Fibroblast of skin of scalp (primary cell): ENCODE measurements around the gene SFXN4.
"Not testable (repeated sequence)": the region's sequence is repeated elsewhere in the genome, so short reads cannot be mapped to it uniquely, and the experiment has no call there.

Experiments
- DNase-seq: peaks from one replicate; pipeline ENCODE4 v3.0.0-alpha.2; 2013

SFXN4 gene

DNA sequence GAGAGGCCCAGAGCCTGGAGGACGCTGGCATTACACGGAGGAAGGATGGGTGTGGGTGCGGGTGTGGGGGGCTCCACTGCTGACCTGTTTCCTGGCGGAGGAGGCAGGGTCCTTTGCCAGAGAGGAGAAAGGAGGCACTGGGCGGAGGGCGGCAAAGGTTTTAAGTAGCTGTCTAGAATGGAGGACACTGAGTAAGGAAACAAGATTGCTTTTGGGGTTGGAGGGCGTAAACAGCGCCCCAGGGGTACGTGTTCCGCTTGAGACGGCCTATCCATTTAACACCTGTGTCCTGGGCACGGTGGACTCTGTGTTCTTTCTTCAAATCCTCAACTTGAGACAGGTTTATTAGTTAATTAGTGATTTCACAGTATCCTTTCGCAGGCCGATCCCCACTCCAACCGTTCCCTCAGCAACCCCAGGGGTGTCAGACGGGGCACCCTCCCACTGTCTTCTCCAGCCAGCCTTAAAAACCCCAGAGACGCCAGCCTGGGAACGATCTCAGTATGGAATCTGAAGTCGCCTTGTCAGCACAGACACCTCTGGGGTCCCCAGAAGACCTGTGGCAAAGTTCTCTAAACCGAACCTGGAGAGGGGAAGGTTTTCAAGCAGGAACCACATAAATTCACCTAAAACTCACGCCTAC, 24.8 kb downstream of the SFXN4 start:
- DNase-seq: no peak

DNA sequence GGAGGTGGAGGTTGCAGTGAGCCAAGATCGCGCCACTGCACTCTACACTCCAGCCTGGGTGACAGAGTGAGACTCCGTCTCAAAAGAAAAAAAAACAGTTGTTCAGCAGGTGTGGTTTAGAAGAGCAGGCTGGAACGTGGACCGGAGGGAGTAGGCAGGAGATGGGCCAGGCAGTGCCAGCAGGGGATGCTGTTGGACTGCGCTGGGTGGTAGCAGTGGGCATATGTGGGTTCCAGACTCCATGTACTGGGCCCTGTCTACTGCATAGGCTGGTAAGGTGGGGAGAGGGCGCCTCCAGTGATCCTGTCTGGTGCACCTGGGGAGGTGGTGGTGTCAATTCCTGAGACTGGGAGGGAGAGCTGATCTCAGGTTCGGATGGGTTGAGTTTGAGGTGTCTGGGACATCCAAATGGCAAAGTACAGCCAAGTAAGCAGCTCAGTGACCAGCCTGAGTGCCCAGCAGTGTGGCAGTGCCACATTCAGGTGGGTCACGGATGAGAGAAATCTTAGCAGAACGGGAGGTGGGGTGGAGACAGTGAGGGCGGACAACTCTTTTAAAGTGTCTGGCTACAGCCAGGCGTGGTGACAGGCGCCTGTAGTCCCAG, 25.9 kb downstream of the SFXN4 start:
- DNase-seq: peak; percentile 32

DNA sequence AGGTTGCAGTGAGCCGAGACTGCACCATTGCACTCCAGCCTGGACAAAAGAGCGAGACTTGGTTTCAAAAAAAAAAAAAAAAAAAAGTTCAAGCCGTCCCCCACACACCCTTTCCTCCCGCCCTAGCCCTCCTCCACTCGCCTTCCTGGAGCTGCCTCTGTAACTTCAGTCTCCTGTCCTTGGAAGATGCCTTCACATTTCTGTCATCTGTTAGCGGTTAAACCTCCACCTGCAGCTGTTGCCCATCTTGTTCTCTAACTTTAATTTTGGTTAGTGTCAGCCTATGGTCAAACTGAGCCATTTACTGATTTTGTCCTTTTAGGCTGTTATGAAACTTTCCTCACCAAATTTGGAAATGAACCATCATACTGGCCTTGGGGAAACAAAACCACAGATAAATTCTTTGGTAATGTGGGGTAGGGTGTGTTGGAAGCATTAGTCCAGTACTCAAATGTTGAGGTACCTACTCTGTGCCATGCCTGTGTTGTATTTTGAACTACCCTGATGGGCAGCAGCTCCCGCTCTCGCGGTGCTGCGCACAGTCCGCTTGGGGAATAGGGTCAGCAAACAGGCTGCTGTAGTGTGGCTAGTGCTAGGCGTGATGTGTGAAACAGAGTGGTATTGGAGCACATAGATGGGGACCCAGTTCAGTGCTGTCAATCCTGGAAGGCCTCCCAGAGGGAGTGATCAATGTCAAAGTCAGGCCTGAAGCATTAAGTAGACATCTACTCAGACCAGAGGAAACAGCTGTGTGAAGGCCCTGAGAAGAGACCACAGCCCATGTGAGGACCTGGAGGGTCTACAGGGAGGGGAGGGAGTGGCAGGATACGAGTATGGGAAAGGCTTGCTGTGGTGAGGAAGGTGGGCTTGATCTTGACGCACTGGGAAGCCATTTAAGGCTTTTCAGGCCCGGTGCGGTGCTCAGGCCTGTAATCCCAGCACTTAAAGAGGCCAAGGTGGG, 26.9 kb downstream of the SFXN4 start:
- DNase-seq: no peak

DNA sequence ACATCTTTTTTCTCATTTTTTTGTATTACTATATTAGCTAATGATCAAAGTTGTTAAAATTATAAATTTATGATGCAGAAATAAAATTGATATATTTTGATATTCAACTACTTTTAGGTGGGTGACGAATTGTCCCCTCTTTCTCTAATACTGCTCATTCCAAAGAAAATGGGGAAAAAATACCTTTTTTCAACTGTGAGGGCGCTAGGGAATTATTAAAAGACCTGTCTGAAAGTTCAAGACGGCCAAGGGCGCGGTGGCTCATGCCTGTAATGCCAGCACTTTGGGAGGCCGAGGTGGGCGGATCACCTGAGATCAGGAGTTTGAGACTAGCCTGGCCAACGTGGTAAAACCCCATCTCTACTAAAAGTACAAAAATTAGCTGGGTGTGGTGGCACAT, 27.6 kb downstream of the SFXN4 start:
- DNase-seq: not testable (repeated sequence)

DNA sequence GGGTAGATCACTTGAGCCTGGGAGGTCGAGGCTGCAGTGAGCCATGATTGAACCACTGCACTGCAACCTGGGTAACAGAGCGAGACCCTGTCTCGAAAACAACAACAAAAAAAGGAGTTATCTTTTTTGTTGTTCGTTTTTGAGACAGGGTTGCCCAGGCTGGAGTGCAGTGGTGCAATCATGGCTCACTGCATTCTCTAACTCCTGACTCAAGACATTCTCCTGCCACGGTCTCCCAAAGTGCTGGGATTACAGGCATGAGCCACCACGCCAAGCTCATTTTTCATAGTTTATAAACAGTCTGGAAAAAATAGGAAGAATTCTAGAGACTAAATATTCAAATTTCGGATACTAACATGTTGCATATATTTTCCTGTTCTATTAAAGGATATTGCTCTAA, 29.4 kb downstream of the SFXN4 start:
- no peak for DNase-seq

DNA sequence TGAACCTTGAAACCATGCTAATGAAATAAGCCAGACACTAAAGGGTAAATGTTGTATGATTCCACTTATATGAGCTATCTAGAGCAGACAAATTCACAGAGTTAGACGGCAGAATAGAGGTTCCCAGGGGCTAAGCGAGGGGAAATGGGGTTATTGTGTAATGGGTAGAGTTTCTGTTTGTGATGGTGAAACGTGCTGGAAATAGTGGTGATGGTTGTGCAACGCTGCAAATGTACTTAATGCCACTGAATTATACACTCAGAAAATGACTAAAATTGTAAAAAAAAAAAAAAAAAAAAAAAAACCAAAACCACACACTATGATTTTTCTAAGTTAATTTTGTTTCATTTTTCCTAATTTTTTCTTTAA, 30.0 kb downstream of the SFXN4 start:
- no peak for DNase-seq

DNA sequence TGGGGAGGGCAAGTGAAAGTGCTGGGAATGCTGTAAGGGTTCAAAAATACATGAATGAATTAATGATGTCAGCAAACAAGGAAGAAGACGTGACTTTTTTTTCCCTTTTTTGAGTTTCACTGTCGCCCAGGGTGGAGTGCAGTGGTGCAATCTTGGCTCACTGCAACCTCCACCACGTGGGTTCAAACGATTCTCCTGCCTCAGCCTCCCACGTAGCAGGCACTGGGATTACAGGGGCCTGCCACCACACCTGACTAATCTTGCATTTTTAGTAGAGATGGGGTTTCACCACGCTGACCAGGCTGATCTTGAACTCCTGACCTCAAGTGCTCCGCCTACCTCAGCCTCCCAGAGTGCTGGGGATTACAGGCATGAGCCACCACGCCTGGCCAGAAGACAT, 31.6 kb downstream of the SFXN4 start:
- DNase-seq: no peak

DNA sequence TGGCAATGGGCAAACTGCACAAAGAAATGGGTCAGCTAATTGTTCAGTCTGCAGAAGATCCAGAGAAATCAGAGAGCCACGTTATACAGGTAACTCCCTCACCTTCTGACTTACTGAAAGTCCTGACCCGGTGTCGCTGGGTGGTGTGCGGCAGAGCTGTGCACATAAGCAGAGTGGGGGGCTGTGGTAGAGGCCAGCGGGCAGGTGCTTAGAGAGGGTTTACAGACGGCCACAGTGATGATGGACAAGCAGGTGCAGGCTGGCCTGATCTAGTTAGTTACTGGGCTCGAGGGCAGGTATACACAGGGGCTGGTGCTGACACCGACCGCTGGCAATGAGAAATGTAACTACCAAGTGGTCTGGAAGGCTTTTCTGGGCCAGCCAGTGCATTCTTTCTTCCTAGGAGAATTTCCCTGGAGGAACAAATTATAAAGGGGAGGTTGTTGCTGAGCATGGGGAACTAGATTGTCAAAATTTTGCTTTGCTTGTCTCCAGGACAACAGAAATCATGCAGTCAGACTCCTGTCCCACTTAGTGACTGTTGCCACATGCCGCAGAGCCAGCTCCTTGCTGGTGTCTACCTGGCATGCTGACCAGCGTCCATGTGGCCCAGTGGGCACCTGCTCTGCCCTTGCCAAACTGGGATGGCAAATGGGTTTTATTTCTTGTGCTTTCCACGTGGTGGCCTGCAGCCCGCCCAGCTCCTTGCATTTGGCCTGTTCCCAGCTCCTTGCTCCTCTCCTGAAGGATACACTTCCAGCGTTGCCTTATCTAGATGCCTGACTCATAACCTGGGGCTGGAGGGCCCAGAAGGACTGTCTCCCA, 32.8 kb downstream of the SFXN4 start:
- no peak for DNase-seq

DNA sequence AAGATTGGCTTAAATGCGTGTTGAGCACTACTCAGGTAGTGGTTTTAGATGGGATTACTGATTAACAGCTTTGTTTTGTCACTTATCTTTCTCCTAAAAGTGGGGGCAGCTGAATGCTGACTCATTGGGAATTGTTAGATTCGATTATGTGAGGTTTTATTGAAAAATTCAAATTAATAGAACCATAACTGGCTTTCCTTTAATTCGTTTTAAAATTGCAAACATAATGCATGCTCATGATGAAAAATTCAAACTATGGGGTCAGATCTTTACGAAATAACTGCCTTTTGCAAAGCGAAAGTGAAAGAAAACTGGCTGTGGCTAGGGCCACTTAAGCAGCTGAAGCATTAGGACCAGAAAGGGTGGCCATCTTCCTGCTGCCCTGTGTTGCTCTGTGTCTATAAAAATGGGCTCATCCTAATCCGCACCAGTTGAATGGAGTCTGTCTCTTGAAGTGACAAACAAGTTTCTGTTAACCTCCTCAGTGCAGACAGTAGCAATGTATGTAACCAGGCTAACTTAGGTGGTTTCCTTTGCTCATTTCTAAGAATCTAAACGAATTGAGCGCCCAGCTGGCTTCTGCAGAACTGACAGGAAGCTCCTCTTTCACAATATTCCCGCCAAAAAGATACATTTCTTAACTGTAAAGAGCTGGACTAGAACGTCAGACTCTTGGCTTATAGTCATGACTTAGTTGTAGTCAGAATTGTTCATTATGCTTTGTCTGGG, 33.8 kb downstream of the SFXN4 start:
- peak; percentile 39 for DNase-seq

DNA sequence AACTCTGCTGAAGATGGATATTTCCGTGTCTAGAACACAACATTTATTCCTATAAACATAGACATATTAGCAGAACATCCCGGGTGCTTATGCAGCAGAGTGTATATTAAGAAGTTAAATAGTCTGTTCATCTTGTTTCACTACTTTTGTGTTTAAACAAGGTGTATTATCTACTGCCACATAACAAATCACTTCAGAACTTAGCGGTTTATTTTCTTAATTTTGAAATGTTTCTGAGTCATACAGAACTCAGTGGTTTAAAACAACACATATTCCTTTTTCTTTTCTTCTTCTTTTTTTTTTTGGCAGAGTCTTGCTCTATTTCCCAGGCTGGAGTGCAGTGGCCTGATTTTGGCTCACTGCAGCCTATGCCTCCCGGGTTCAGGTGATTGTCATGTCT, 35.8 kb downstream of the SFXN4 start:
- no peak for DNase-seq

DNA sequence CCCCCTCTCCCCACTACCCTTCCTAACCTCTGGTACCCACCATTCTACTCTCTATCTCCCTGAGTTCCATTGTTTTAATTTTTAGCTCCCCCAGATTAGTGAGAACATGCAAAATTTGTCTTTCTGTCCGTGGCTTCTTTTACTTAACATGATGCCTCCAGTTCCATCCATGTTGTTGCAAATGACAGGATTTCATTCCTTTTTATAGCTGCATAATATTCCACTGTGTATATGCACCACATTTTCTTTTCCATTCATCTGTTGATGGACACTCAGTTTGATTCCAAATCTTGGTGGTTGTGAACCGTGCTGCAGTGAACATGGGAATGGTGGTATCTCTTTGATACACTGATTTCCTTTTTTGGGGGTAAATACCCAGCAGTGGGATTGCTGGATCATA, 39.6 kb downstream of the SFXN4 start:
- no peak for DNase-seq

DNA sequence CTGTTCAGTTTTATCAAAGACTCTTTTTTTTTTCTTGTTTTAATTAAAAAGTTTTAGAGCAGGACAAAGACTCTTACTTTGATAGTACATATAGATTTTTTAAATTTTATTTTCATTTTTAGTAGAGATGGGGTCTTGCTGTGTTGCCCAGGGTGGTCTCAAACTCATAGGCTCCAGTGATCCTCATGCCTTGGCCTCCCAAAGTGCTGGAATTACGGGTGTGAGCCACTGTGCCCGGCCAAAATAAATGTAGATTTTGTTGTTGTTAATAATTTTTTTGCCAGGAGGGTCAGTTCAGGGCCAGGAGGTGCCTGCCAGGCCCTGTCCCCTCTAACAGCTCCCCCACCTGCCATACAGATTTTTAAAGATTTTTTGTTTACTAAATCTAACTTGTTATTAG, 44.6 kb downstream of the SFXN4 start:
- no peak for DNase-seq

DNA sequence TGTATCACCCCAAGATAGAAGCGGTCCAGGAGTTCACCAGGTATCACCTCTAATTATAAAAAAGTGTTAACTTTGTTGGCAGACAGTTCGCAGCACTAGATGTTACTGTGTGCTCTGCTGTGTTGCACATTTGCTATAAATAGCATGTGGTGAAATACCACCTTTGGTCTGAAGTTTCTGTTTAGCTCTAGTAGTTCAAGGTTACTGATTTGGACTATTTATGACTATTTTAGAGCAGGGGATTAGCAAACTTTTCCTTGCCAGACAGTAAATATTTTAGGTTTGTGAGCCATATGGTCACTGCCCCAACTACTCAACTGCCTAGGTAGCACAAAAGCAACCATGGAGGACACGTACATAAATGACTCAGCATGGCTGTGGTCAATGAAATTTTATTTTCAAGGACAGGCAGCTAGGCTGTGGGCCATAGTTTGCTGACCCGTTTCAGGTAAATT, 45.1 kb downstream of the SFXN4 start:
- DNase-seq: no peak

DNA sequence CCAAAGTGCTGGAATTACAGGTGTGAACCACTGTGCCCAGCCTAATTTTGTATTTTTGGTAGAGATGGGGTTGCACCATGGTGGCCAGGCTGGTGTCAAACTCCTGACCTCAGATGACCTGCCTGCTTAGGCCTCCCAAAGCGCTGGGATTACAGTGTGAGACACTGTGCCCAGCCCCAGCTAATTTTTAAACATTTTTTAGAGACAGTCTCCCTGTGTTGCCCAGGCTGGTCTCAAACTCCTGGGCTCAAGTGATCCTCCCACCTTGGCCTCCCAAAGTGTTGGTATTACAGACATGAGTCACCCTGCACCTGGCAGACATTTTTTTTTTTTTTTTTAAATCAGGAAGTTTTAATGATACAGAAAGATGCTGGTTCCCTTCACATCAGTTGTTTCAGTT, 46.1 kb downstream of the SFXN4 start:
- DNase-seq: no peak

DNA sequence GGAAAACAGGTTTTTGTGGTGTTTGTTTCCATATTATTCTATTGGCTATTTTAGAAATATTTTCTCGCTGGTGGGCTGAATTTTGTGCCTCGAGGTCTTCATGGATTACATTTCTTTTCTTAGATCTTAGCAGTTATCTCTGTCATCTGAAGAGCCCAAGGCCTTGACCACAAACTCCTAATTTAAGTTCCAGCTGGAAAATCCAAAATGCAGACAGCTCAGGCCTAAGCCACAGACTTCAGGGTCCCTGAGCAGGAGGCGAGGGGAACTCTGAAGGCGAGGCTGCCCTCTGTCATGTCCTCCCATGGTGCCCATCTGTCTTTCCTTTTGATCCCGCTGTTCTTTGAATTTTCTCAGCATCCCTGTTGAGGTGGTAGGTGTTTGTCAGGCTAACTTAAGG, 47.3 kb downstream of the SFXN4 start:
- DNase-seq: no peak

DNA sequence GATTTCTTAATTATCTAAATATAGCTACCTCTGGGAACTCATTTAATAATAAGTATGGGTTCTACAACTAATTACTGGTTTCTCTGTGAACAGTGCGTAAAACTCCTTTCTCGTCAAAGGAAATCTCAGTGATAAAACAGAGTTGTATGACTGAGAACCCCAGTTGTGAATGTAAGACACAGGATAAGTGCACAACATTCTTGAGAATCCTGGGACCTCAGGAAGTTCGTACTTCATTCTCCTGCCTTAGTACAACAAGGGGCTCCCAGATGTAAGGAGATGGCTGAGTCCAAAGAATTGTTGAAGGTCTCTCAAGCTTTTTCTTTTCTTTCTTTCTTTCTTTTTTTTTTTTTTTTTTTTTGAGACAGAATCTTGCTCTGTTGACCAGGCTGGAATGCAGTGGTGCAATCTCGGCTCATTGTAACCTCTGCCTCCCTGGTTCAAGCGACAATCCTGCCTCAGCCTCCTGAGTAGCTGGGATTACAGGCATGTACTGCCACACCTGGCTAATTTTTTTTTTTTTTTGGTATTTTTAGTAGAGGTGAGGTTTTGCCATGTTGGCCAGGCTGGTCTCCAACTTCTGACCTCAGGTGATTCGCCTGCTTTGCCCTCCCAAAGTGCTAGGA, 49.1 kb downstream of the SFXN4 start:
- no peak for DNase-seq

DNA sequence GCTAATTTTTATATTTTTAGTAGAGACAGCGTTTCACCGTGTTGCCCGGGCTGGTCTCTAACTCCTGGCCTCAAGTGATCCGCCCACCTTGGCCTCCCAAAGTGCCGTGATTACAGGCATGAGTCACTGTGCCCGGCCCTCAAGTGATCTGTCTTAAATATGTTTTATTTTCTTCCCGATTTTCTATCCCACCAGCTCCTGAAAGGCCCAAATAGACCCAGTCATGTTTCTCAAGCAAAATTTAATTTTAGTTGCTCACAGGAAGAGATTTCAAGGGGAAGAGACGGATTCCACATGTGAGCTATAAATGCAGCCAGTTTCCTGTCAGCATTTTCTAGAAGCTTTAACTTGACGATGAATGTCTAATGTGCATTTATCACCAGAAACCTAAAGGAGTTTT, 49.6 kb downstream of the SFXN4 start:
- DNase-seq: no peak

DNA sequence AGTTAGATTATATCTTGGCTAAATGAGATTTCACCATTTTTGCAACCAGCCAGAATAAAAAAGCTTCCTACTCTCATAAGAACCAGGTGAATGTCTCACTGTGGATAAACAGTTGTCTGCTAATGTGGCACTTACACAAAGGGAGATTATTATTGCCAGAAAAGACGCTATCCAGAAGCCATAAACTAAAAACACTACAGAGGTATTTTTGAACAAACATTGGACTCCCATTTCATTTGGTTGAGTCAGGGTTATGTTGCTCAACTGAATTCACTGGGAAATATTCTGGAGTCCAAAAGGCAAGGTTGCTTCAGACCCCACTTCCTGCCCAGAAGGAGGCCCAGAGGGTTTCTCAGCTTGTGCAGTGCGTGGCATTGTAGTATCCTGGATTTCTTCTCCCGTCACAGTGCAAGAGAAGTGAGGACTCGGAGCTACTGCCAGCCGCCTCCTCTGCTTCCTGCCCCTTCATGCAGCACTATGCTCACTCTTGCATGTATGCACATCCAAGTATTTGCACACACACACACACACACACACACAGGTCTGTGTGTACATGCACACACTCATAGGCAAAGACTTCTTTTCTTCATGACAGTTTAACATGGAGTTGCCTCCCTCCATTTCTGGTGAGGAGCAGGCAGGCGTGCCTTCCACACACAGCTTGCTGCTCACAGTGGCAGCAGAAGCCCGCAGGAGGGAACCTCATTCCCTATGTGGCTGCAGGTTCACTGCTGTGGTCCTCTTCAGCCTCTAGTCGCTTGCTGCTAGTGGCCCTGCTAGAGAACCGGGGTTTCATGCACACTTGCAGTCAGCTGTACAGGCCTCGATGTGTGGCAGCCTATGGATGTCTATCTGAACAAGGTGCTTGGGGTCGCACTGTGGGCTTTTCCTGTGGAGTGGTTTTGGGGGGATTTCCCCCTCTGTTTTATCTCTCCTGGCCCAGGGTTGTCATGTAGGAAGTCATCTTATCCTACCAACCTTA, 51.5 kb downstream of the SFXN4 start:
- peak; percentile 68 for DNase-seq

DNA sequence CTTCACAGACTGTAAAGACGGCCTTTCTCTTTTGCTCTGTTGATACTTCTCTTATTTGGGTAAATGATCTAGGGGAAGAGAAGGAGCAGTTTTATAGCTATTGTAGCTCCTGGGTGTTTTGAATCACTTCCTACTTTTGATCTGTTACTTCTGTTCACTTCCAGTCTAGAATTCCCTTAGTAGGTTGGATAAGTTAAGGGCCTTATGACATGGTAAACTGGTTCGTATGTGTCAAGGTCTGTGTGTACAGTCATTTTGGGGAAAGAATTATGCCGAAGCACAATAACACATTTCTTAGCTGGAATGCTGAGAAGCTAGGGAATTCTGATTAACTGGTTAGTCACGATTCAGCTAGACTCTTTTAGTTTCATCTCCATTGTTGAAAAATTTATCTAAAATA, 53.5 kb downstream of the SFXN4 start:
- DNase-seq: no peak

DNA sequence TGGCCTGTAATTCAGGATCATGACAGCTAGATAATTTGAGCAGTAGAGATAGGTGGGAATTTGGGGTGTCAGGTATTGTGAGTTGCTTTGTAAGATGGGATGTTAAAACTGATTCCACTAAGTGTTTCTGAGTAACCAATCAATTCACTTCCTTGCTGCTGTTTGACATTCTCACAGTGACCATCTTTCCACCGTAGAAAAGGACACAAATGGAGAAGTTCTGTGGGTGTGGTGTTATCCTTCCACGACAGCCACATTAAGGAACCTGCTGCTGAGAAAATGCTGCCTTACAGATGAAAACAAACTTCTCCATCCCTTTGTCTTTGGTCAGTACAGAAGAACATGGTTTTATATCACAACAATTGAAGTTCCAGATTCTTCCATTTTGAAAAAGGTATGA, 57.7 kb downstream of the SFXN4 start:
- not testable (repeated sequence) for DNase-seq
